Loucy (cell line): Measurements from ENCODE around the gene SIX3.

Experiments
- EZH2phosphoT487 ChIP-seq: fragments of 200-600 bp; IDR thresholded peaks from 2 replicates; pipeline ENCODE4 v1.6.1; 2018; ENCODE audit warnings: antibody characterized with exemption, mild to moderate bottlenecking, moderate library complexity, borderline replicate concordance
- TF ChIP-seq, protein P1 (sequence below): fragments of 200-600 bp; sonication (generic); conservative IDR thresholded peaks from 2 replicates; pipeline ENCODE4 v1.5.1; 2014; ENCODE audit warnings: mild to moderate bottlenecking, antibody characterized with exemption, low read length

DNA sequence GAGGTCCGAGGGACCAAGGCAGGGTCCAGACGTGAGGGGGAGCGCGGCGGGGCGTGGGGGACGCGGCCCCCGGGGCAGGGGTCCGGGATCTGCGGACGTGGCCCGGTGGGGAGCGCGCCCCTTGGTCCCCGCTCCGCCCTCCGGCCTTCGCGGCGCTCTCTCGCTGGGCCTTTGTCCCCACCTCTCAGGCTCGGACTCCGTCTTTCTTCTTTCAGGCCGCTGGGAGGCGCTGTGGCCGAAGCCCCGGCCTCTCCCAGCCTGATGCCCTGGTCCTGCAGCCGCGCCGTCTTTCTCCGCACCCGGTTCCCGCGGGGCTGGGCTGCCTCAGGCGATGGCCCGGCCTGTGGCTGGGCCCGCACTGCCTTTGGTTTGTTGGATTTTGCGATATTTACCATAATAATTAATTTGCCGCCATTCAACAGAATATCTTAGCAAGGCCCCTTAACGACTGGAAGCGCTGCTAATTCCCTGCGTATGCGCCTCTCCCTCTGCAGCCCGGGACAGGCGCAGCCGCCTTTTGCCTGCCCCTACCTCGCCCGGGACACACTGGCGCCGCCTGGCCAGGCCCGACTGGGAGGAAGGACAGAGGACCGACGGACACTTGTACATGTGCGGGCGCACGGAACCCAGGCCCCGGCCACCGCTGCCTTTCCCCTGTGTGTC is 10.8 kb downstream of the SIX3 start:
- TF ChIP-seq, protein P1, sequence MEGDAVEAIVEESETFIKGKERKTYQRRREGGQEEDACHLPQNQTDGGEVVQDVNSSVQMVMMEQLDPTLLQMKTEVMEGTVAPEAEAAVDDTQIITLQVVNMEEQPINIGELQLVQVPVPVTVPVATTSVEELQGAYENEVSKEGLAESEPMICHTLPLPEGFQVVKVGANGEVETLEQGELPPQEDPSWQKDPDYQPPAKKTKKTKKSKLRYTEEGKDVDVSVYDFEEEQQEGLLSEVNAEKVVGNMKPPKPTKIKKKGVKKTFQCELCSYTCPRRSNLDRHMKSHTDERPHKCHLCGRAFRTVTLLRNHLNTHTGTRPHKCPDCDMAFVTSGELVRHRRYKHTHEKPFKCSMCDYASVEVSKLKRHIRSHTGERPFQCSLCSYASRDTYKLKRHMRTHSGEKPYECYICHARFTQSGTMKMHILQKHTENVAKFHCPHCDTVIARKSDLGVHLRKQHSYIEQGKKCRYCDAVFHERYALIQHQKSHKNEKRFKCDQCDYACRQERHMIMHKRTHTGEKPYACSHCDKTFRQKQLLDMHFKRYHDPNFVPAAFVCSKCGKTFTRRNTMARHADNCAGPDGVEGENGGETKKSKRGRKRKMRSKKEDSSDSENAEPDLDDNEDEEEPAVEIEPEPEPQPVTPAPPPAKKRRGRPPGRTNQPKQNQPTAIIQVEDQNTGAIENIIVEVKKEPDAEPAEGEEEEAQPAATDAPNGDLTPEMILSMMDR = peak; percentile 26; the same call in 1 of the 2 replicates
- no peak for TF ChIP-seq EZH2phosphoT487
